Ureter (tissue), 1 donor: ENCODE data around the gene NUMA1. TPM values are rescaled to one million over a fixed set of nuclear protein-coding genes. Genes with fewer than 3 reads are reported as not detected.

Experiments used
- DNase-seq: peaks from one replicate; pipeline ENCODE4 v3.0.0-alpha.2; 2020; ENCODE audit warnings: low spot score
- total RNA-seq: library from RNA; stranded (reverse); gene quantifications from one replicate; pipeline ENCODE4 v1.2.4, GENCODE V29; 2023
- donor health status: DM: yes; HTN: yes; CAD: no.

Gene NUMA1
- total RNA-seq, 1 donor from 2014 or later = 264 TPM

DNA sequence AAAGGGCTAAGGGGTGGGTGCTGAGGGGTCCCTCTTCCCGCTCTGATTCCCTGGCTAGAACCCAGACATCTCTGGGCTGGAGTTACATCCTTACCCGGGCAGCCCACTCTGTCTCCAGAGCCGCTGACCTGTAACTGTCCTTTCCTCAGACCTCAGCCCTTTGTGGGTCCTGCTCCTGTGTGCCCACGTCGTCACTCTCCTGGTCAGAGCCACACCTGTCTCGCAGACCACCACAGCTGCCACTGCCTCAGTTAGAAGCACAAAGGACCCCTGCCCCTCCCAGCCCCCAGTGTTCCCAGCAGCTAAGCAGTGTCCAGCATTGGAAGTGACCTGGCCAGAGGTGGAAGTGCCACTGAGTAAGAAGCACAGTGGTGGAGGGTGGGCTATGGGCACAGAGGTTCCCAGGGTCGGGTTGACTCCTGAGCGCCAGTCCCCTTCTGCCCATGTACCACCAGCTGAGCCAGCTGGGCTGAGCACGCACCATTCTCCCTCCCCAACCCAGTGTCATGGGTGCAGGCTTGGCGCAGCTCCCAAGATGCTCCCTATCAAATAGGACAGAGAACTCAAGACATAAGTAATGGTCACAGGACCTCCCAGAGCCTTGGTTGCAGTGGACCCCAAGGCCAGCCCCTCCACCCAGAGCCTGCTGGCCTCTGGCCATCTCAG is 80.0 kb downstream of the NUMA1 start:
- no peak for DNase-seq

GRCh38 chr11:71999798-72000197 is 80.5 kb downstream of the NUMA1 start:
- DNase-seq = no peak

GRCh38 chr11:71999362-71999761 is 81.0 kb downstream of the NUMA1 start:
- no peak for DNase-seq

DNA sequence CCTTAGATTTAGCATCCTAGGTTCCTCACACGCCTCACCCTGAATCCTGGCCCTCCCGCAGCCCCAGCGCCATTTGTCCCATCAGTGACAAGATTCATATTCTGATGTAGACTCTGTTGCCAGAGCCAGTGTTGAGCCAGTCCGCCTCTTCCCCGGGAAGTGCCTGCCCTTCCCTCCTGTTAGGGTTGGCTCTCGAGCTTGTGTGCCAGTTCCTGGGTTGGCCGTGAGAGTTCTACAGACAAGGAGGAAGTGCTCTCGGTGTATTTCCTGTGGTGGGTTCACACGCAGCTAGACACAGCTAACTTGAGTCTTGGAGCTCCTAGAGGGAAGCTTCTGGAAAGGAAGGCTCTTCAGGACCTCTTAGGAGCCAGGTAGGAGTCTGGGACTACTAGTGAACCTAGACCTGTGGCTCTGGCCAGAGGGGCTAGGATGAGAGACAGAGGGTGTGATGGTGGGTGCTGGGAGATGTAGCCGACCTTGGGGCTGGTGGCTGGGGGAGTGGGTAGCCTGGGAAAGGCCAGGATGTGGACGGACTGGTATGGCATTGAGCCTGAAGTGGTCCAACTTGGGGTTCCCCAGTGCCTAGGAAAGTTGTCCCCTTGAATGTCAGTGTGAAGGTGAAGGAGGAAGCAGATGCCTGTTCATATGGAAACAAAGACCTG is 81.6 kb downstream of the NUMA1 start, which contains the start of gene IL18BP:
Gene IL18BP (plus strand): TSS at position 261 of the 662 bp plus-strand sequence. CDS start 1,076 bp downstream, outside the sequence.
- DNase-seq = no peak

GRCh38 chr11:71998061-71998460 is 82.3 kb downstream of the NUMA1 start:
- no peak for DNase-seq

DNA sequence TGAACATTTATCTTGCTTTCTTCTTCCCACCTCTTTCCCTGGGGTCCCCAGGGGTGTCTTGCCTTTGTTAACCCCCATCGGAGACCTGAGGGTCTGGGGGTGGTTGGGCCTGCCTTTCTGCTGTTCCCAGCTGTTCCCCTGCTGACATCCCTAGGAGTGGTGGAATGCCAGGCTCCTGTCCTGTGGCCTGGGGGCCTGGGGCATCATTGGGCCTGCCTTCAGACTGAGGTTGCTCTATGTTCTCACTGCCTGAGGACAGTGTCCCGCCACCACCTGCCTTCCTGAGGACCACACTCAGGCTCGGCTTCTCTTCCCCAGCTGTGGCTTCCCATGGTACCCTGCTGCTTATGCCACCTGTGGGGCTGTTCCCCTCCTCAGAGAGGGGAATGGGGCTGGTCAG is 82.7 kb downstream of the NUMA1 start:
- no peak for DNase-seq

DNA sequence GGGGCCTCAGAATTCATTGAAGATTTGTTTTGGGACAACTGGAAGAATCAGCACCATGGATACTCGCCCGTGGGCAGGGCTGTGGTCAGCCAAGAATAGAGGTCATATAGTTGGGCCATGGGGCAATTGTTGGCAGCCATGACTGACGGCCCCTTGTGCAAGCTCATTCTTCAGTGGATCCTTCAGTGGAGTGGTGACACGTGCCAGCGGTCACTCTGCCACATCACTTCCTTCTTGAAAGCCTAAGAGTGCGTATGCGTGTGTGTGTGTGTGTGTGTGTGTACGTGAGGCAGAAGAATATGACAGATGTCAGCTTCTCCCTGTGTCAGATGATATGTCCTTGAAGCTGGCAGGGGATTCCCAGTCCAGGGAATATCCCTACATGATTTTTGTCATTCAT is 83.4 kb downstream of the NUMA1 start:
- no peak for DNase-seq

DNA sequence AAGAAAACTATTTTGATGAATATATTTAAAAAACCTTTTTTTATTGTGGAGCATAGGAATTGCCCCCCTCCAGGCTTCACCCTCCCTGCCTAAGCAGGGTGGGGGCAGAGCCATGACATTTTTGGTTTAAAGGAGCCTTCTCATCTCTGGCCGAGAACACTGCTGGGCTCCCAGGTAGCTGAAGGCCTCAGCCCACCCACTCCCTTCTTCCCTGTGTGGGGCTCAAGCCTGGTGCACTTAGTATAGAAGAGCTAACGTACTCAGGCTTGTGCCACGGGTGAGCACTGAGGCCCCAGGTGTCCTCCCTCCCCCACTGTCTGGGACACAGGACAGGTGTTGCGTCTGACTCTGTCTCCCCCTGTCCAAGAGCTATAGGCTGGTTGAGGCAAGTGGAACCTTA is 83.8 kb downstream of the NUMA1 start:
- no peak for DNase-seq

- DNase-seq = no peak
These were observed 84.5 kb downstream of the NUMA1 start for GRCh38 chr11:71995726-71996291.

GRCh38 chr11:71994786-71995185 is 85.6 kb downstream of the NUMA1 start:
- no peak for DNase-seq

GRCh38 chr11:71992136-71992730 is 88.1 kb downstream of the NUMA1 start:
- DNase-seq = no peak

- DNase-seq = no peak
These were observed 88.8 kb downstream of the NUMA1 start for GRCh38 chr11:71991494-71991893.

GRCh38 chr11:71990701-71991100 is 89.6 kb downstream of the NUMA1 start:
- no peak for DNase-seq

DNA sequence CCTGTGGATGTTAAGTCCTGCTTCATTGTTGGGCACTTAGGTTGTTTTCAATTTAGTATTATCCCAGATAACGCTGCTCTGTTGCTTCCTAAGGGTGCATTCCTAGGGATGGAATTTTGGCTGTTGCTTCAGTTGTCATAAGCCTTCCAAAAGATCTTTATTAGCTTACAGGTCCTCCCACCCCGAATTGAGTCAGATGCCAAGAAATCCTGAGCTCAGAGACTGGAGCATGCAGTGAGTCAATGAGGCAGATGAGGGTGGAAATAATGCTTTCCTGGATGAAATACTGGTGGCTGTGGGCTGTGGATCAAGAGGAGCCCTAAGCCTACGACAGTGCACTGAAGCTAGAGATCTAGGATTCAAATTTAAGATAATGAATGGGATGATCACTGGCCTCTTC is 92.3 kb downstream of the NUMA1 start:
- DNase-seq = no peak

GRCh38 chr11:71987521-71987920 is 92.8 kb downstream of the NUMA1 start:
- no peak for DNase-seq

GRCh38 chr11:71986131-71986530 is 94.2 kb downstream of the NUMA1 start:
- DNase-seq = no peak

DNA sequence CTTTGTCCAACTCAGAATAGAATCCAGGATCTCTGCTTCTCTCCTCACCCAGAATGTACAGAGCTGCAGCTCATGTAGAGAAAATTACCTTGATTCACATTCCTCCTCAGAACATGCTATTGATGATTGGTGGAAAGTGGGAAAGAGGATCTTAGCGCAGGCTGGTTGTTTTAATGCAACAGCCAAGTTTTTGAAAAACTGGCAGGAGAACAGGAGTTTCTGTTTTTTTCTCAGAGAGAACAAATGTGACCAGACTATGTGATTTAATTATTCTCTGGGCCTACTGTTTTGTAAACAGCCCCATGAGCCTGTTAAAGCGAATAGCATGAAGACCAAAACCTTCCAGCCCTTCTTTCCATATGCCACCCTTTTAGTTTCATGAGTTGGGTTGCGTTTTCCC is 100.7 kb downstream of the NUMA1 start:
- DNase-seq = no peak

DNA sequence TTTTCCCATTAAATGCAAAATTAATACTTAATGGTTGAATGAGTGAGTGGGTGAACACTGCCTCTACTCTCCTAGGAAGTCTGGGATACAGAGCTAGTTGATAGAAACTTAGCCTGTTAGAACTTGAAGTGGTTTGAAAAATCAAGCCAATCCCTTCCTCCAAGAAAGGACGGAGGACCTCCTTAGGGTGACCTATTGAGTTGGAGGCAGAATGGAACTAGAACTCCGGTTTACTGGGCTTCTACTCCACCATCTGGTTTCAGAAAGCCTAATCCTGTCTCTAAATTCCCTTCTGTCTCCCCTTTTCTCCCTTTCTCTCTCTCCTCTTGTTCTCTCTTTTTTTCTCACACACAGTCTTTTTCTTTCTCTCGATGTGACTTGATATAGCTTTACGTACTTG is 101.2 kb downstream of the NUMA1 start:
- DNase-seq = no peak

GRCh38 chr11:71977743-71978418 is 102.5 kb downstream of the NUMA1 start:
- DNase-seq = no peak

DNA sequence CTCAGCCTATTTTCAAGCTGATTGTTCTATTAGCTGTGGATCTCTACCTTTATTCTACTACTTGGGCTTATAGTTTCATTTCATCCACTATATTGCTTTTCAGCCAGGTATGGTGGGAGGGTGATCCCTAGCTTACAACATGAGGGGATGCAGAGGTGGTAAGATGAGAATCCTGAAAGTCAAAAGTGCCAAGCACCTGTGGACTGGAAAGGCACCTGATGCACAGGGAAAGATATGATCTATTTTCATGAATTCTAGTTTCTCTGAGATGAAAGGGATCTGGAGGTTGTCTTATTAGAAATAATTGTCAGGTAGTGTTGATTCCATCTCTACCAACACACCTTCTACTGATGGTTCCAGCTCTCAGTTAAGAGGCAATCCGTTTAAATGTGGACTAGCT is 103.3 kb downstream of the NUMA1 start:
- no peak for DNase-seq

DNA sequence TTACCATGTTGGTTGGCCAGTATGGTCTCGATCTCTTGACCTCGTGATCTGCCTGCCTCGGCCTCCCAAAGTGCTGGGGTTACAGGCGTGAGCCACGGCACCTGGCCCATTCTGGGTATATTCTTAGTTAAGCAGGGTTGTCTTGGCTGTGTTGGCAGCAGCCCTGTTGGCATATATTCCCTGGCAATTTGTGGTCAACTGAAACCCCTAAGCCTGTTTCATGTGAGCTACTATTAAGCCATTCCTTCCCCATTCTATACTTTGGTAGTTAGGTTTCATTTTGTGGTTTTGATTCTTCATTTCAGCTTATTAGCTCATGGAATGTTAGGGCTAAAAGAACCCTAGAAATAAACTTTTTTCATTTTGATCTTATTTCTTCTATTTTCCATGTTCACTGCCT is 103.8 kb downstream of the NUMA1 start:
- DNase-seq = no peak

- DNase-seq = no peak
These were observed 108.7 kb downstream of the NUMA1 start for GRCh38 chr11:71971680-71972079.
